Activated naive CD8-positive, alpha-beta T cell (primary cell): Measurements from ENCODE around the gene DUXA.
"Not testable (repeated sequence)": the region's sequence is repeated elsewhere in the genome, so short reads cannot be mapped to it uniquely, and the experiment has no call there.

Experiments
- H3K27ac Mint-ChIP-seq: one replicate; pipeline ENCODE4 v1.8.0; 2021; ENCODE audit warnings: mixed read lengths
- H3K27me3 Mint-ChIP-seq: one replicate; pipeline ENCODE4 v1.8.0; 2021; ENCODE audit warnings: mixed read lengths
- H3K36me3 Mint-ChIP-seq: one replicate; pipeline ENCODE4 v1.8.0; 2021; ENCODE audit warnings: mixed read lengths
- H3K4me1 Mint-ChIP-seq: one replicate; pipeline ENCODE4 v1.8.0; 2021; ENCODE audit warnings: low read depth, mixed read lengths
- H3K4me3 Mint-ChIP-seq: one replicate; pipeline ENCODE4 v1.8.0; 2021; ENCODE audit warnings: mild to moderate bottlenecking, mixed read lengths
- H3K9me3 Mint-ChIP-seq: one replicate; pipeline ENCODE4 v1.8.0; 2021; ENCODE audit warnings: low read depth, mixed read lengths

The DUXA gene

DNA sequence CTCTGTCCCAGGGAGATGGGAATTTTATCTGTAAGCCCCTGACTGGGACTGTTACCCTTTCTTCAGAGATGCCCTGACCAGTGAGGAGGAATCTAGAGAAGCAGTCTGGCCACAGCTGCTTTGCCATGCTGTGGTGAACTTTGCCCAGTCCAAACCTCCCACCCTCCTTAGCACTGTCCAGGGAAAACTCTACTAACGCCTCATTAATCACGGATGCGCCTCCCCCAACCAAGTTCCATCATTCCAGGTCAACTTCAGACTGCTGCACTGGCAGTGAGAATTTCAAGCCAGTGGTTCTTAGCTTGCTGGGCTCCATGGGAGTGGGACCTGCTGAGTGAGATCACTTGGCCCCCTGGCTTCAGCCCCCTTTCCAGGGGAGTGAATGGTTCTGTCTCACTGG lies 39.9 kb downstream of the DUXA start:
- not testable (repeated sequence) for H3K27ac Mint-ChIP-seq, H3K4me1 Mint-ChIP-seq, H3K27me3 Mint-ChIP-seq, H3K4me3 Mint-ChIP-seq
- Mint-ChIP-seq H3K9me3 (peaks cover 14% of the 10 kb centered on the region), H3K36me3 (peaks cover 10% of the 10 kb centered on the region)

DNA sequence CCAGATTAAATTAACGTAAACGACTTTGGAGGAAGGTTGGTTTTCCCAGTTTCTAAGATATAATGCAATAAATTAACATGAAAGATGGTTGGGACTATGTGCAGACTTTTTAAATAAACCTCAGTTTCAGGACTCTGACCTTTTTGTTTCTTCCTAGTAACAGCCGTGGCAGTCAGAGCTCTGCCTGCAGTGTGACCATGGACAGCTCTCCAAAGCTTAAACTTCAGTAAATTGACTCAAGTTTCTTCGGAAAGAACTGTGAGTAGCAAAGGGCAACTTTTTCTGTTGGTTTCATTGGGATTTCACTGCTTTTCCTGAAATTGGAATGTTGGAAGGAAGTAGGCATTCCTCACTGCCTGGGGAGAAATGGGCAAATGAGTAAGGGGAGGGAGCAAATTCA lies 43.4 kb downstream of the DUXA start:
- H3K27me3 Mint-ChIP-seq, result peaks cover 5% of the 10 kb centered on the region
- H3K27ac Mint-ChIP-seq, result no peak overlapping the region
- no peaks in the 10 kb centered on the region for H3K4me1 Mint-ChIP-seq
- peaks cover 8% of the 10 kb centered on the region for H3K36me3 Mint-ChIP-seq
- no peak overlapping the region for H3K4me3 Mint-ChIP-seq
- peaks cover 7% of the 10 kb centered on the region for H3K9me3 Mint-ChIP-seq

DNA sequence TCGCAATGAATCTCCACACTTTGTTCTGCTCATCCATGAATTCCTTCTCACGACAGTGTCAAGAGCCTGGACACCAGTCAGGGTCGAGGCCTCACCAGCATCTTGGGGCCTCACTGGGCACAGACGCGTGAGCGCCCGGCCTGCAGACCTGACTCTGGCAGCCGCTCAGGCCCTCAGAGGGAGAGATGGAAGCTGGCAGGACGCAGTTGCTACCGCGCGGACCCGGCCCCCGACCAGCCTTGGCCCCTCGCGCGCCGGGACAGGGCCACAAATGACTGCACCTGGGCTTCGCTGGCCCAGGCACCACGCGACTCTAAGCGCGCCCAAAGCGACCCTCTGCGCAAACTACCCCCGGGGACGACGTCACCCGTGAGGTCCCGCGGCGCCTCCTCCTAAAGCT lies 48.4 kb downstream of the DUXA start:
- Mint-ChIP-seq H3K27me3 (no peaks in the 10 kb centered on the region), H3K36me3 (peaks cover 13% of the 10 kb centered on the region), H3K4me3 (no peak overlapping the region), H3K4me1 (no peaks in the 10 kb centered on the region), H3K27ac (no peak overlapping the region), H3K9me3 (peaks cover 19% of the 10 kb centered on the region)

DNA sequence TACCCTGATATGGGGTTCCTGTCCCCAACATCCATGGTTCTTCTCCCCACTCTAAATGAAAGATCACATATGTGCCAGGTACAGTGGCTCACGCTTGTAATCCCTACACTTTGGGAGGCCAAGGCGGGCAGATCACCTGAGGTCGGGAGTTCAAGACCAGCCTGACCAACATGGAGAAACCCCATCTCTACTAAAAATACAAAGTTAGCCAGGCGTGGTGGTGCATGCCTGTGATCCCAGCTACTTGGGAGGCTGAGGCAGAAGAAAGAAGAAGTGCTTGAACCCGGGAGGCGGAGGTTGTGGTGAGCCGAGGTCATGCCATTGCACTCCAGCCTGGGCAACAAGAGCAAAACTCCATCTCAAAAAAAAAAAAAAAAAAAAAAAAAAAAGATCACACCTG lies 53.8 kb downstream of the DUXA start:
- not testable (repeated sequence) for H3K27ac Mint-ChIP-seq, H3K4me3 Mint-ChIP-seq, H3K4me1 Mint-ChIP-seq, H3K27me3 Mint-ChIP-seq
- H3K36me3 Mint-ChIP-seq, result peaks cover 20% of the 10 kb centered on the region
- H3K9me3 Mint-ChIP-seq, result peaks cover 37% of the 10 kb centered on the region

DNA sequence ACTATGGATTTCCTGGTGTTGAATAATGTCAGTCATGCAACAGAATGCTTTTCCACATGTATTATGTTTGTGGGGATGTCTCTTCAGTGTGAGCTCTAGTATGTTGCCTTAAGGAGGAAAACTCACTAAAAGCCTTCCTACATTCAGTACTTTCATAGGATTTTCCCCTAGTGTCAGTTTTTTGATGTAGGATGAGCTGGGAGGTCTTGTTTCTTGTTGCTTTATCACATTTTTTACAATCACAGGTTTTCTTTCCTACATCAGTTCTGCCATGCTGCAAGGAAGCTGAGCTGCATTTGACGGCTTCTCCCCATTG lies 56.0 kb downstream of the DUXA start:
- Mint-ChIP-seq H3K27me3 (peaks cover 6% of the 10 kb centered on the region), H3K4me1 (no peaks in the 10 kb centered on the region), H3K4me3 (no peak overlapping the region), H3K9me3 (peaks cover 34% of the 10 kb centered on the region), H3K36me3 (peaks cover 24% of the 10 kb centered on the region), H3K27ac (no peak overlapping the region)

DNA sequence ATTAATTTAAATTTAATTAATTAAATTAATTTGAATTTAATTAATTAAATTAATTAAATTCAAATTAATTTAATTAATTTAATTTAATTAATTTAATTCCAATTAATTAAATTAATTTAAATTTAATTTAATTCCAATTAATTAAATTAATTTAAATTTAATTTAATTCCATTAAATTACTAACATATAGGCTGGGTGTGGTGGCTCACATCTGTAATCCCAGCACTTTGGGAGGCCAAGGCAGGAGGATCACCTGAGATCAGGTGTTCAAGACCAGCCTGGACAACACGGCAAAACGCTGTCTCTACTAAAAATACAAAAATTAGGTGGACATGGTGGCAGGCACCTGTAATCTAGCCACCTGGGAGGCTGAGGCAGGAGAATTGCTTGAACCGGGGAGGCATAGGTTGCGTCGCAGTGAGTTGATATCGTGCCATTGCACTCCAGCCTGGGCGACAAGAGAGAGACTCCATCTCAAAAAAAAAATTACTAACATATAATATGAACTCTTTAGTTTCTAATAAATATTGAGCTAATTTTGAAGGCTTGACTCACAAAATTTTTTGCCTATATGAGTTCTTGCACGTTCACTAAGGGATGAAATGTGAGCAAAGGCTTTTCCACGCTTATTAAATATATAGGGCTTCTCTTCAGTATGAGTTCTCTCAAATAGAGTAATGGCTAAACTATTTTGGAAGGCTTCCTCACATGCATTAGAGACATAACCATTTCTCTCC lies 56.5 kb downstream of the DUXA start:
- H3K4me3 Mint-ChIP-seq, result no peak overlapping the region
- H3K27ac Mint-ChIP-seq, result no peak overlapping the region
- H3K9me3 Mint-ChIP-seq, result peaks cover 34% of the 10 kb centered on the region
- peaks cover 24% of the 10 kb centered on the region for H3K36me3 Mint-ChIP-seq
- H3K4me1 Mint-ChIP-seq, result no peaks in the 10 kb centered on the region
- H3K27me3 Mint-ChIP-seq, result peaks cover 6% of the 10 kb centered on the region

DNA sequence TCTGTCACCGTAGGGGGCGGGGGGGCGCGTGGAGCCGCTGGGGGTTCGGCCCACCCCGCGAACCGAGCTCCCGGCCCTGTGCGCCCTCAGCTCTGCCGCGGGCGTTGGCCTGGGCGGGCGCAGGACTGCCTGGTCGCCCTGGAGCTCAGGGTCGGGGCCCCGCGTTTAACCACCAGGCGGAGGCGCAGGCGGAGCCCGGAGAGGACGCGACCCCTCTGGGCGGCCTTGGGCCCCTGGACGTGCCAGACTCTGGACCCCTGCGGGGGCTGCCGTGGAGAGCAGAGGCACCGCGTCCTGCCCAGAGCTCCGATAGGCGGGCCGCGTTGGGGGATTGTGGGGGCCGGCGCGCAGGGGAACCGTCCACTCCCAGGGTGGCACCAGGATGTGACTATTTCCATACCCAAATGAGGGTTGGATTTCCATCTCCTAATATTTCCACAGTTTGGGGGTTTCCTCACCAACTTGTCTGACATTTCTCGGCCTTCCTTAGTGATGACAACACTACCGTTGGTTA lies 60.5 kb downstream of the DUXA start:
- peaks cover 3% of the 10 kb centered on the region for H3K4me1 Mint-ChIP-seq
- H3K4me3 Mint-ChIP-seq, result no peak overlapping the region
- peaks cover 5% of the 10 kb centered on the region for H3K36me3 Mint-ChIP-seq
- no peak overlapping the region for H3K27ac Mint-ChIP-seq
- H3K27me3 Mint-ChIP-seq, result peaks cover 6% of the 10 kb centered on the region
- H3K9me3 Mint-ChIP-seq, result peaks cover 11% of the 10 kb centered on the region

DNA sequence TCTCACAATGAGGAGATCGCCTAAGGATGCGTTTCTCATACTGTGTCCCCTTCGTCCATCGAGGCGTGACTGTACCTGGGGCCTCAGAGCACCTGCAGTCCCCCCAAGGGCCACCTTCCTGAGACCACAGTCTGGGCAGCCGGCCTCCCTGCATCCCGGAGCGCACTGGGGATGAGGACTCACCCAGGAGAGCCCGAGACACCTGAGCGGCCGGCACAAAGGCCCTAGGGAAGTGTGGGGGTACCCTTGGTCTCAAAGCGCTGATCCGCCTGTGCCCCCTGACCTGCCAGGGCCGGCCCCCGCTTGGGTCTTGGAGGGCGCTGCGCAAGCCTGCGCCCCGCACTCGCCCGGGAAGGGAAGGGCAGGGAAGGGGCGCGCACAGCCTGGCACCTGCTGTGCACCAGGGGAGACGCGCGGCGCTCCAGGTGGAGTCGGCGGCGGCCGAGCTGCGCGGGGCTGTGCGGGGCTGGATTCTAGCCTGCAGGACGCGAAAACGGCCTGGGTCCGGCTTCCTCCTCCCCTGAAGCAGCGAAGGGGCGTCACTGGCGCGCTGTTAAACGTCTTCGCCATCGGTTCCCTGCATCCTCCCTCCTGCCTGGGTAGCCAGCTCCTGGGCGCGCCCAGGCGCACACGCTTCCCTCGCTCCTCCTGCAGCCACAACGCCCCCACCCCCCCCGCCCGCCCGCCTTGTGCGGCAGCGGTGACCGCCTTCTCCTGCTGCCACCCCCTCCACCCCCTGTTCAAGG lies 61.1 kb downstream of the DUXA start:
- Mint-ChIP-seq H3K4me3 (no peak overlapping the region), H3K4me1 (peaks cover 3% of the 10 kb centered on the region), H3K36me3 (peaks cover 5% of the 10 kb centered on the region), H3K27me3 (peaks cover 6% of the 10 kb centered on the region), H3K27ac (no peak overlapping the region), H3K9me3 (peaks cover 5% of the 10 kb centered on the region)
